ENCODE data around the gene TNRC18.
"Not testable (repeated sequence)": the region's sequence is repeated elsewhere in the genome, so short reads cannot be mapped to it uniquely, and the experiment has no call there.

Gene TNRC18

DNA sequence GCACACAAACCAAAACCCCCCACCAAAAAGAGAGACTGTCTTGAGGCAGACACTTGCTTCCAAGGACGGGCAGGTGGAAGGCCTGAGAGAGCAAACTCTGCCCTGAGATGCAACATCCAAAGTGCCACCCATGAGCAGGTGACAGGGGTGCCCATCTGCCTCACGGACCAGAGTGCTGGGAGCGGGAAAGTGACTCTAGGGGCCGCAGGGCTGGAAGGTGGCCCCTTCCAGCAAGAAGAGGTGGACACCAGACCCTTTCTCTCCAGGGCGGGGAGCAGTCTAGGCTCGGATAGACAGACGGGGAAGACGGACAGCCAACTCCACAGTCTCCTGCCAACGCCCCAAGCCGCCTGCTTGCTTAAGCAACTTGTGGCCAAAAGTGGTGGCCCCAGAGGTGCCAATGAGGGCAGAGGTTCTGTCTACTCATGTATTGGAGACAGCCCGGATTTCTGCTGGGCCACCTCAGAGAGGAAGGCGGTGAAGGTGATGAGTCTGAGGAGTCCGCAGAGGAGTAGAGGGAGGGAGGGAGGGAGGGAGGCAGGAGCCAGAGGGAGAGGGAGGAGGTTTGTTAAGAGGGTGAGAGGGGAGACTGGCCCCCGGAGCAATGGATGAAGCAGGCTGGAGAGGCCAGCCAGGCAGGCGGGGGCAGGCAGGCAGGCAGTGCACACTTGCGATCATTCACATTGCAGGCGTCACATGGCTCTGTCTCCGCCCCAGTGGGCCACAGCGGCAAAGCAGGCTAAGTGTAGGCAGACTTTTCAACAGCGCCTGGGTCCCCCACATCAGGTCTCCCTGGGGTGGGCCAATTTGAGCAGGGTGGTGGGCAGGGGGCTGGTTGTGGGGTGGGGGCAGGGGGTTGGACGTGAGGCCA is 75.3 kb downstream of the TNRC18 start:
- DNase-seq: no peak

DNA sequence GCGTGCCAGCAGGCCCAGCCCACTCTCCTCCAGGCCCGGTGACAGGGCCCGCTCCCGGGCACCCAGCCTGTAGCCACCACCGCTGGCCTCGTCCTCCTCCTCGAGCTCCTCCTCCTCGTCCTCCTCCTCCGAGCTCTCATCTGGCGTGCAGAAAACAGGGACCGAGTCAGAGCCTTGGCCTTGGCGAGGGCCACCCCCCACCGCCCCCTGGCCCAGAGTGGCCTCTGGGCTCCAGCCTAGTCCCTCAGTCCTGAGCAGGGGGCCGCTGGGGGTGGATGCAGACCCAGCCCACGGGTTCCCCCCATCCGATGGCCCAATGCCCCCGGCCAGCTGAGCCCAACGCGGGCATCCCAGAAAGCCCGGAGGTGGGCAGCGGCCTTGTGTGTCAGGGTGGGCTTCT is 78.0 kb downstream of the TNRC18 start:
- no peak for DNase-seq

DNA sequence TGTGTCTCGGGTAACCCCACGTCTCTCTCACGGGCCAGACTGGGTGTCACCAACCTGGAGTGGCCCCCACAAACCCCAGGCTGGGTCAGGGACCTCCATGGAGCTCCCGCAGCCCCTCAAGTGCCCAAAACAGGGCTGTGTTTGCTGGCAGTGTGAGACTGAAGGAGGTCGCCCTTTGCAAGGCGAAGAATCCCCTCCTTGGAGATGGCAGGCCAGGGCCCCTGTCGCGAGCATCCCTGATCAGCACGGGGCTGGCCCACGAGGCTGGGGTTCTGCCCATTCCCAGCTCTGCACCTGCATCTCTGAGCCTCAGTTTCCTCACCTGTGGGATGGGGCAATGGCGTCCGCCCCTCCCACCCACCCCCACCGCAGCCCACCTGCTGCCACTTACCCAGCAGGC is 78.5 kb downstream of the TNRC18 start:
- no peak for DNase-seq

DNA sequence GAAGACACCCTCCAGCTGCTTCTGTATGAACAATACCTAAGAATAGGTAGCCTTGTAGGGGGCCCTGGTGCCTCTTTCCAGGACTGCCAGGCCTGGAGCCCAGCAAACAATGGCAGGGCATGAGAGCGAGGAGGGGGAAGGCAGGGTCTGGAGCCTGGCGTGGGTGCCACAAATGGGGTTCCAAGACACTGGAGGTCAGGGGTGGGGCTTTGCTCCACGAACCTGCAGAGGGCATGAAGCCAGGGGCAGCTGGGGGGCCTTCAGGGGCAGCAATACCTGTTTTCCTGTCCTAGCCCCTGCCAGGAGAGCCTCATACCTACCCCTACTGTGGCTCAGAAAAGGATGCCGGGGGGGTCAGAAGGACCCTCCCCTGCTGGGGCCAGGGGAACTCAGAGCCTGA is 79.3 kb downstream of the TNRC18 start:
- DNase-seq: no peak

DNA sequence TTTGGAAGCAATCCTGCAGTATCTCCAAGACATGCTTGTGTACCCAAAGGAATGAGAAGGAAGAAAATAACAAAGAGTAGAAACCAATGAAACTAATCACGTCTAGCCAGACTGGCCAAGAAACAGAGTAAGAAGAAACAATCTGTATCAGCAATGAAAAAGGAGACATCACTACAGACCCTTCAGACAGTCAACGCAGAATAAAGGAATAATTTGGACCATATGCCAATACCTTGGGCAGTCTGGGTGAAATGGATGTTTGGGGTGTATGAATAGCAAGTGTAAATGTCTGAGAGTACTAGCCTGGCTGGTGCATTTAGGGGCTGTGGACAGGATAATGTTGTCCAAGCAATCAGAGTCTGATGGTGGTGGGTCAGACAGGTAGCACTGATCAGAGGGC is 79.8 kb downstream of the TNRC18 start:
- DNase-seq: no peak

DNA sequence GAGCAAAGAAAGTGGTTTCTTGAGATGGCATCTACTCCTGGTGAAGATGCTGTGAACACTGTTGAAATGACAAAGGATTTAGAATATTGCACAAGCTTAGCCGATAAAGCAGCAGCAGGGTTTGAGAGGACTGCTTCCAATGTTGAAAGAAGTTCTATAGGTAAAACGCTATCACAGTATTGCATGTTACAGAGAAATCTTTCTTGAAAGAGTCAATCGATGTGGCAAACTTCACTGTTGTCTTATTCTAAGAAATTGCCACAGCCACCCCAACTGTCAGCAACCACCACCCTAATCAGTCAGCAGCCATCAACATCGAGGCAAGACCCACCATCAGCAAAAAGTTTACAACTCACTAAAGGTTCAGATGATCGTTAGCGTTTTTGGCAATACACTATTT is 81.0 kb downstream of the TNRC18 start:
- no peak for DNase-seq

DNA sequence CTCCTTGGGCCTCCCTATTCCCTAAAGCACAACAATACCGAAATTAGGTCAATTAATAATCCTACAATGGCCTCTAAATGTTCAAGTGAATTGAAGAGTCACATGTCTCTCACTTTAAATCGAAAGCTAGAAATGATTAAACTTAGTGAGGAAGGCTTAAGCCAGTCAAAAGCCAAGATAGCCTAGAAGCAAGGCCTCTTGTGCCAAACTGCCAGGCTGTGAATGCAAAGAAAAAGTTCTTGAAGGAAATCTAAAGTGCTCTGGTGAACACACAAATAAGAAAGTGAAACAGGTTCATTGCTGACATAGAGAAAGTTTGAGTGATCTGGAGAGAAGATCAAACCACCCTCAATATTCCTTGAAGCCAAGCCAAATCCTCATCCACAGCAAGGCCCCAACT is 83.7 kb downstream of the TNRC18 start:
- no peak for DNase-seq

DNA sequence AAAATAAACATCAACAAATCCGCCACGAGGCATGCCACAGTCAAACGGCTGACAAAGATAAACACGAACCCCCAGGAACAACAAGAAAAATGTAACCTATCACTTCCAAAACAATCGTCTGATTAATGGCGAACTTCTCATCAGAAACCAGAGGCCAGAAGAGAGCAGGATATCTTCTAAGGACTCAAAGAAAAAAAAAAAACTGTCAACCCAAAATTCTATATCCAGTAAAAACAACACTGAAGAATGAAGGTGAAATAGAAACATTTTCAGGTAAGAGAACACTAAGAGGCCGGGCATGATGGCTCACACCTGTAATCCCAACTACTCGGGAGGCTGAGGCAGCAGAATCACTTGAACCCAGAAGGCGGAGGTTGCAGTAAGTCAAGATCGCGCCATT is 86.6 kb downstream of the TNRC18 start:
- DNase-seq: no peak

DNA sequence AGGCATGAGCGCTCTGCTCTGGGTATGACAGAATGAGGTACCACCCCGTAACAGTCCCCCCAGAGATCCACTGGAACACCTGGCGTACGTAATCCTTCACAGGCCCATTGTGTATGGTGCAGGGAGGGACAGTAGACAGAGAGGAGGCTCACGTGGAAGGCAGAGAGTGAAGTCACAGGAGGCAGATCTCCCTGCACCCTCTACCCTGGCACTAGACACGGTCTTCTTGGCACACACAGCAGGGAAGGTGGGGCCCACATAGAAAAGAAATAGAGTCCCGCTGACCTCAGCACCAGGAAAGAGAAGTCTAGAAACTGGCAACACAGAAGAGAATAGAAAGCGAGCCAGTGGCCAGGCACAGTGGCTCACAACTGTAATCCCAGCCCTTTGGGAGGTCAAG is 89.0 kb downstream of the TNRC18 start:
- no peak for DNase-seq

DNA sequence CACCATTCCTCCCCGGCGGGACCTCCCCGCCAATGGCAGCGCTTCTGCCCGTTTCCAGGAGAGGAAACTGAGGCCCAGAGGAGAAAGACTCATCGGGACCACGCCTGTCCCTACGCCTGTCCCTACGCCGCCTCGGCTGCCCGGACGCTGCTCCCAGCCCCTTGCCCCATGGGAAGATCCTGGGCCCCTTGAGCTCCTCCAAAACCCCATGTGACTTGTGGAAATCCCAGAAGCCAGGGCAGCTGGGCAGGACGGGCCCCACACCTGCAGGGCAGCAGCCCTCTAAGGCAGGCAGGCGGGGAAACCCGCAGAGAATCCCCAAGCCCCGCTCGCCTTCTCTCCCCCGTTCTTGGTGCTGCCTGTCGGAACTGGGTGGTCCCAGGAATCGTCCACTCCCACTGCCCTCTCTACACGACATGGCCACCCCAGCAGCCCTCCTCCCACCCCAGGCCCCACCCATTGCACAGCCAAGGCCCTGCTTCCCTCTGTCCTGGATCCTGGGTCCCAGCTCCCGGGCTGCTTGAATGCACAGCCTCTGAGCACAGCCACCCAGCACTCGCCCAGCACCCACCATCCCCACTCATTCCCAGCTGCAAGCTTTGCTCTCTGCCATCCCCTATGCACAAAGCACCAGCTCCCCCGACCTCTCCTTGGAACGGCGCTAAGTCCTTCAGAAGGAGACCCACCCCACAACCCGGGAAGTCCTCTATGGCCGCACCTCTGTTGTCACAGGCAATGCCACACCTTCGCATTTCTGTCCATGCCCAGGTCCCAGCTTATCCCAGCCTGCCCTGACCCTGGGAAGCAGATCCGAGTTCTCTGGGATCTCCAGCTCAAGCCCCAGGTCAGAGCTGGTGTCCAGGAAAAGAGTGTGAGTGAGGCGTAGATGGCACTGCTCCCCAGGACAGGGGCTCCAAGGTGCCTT is 90.3 kb downstream of the TNRC18 start:
- DNase-seq: no peak

DNA sequence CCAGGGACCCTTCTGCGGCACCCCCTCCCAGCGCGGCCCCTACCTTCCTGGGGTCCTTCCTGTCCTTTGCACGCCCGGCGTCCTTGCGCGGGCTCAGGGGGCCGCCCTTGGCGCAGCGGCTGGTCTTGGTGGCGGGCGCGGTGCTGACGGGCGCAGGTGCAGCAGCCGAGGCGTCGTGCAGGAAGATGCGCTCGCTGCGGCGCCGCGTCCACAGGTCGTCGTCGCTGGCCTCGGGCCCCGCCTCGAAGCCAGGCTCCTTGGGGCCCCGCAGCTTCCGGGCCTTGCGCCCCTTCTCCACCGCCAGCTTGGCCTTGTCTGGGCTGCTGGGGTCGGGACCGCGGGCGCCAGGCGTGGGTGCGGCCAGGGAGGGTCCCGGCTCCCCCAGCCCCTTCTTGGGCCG is 91.1 kb downstream of the TNRC18 start:
- no peak for DNase-seq

DNA sequence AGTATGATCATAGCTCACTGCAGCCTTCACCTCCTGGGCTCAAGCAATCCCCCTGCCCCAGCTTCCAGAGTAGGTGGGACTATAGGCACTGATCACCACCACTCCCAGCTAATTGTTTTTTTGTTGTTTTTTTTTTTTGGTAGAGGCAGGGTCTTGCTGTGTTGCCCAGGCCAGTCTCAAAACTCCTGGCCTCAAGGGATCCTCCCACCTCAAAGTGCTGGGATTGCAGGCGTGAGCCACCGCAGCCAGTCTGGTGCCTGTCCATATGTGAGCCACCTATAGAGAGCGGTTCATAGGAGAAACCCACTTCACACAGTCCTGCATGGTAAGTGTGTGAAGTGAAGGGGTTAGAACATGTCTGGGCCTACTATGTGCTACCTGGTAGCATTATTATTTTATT is 93.3 kb downstream of the TNRC18 start:
- no peak for DNase-seq

DNA sequence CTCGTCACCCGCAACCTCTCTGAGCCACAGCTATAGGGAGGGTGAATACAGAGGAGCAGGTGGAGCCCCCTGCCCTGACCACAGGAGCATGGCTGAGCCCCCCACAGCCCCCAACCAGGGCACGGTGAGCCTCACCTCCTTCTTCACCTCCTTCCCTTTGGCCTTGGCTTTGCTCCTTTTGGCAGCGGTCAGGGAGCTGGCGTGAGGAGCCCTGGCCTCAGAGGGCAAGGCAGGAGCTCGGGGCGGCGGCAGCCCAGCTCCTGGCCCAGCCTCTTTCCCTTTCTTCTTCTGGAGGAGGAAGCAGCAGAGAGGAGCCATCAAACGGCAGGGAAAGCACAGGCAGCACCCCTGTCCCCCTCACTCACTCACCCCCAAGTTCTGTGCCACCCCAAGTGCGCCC is 98.7 kb downstream of the TNRC18 start:
- no peak for DNase-seq

DNA sequence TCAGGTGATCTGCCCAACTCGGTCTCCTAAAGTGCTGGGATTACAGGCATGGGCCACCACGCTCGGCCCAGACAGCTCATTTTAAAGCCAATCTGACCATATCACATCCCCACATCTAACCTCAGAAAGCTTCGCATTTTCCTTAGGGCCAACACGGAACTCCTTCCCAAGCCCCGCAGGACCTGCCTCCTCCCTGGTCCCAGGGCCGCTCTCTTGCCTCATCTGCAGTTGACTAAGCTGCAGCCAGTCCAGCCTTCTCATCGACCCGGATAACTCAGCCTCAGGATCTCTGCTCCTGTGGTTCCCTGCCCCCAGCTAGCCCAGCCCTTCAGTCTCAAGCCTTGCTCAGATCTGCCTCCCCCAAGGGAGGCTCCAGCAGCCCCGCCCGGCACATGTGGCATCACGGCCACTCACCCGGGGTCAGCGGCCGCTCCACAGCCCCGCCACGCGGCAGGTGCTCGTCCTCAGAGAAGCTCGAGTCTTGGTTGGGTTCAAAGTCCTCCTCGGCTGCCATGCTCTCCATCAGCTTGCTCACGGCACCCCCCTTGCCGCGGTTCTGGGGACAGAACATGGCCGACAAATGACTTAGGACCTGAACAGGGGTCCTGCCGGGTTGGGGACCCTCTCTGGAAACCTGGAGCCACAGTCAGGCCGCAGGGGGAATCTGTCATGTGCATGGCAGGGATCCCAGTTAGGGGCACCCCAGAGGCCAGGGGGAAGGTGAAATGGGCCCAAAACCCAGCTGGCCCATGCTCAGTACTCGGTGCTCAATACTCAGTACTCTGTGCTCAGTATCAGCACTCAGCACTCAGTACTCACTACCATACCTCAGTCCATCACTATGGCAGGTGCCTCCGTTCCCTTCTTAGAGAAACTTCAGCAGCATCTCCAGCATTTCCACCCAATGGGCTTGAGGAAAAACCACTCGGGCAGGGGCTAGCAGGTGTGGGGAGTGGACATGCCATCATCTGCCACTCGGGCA is 99.5 kb downstream of the TNRC18 start:
- DNase-seq: not testable (repeated sequence)

DNA sequence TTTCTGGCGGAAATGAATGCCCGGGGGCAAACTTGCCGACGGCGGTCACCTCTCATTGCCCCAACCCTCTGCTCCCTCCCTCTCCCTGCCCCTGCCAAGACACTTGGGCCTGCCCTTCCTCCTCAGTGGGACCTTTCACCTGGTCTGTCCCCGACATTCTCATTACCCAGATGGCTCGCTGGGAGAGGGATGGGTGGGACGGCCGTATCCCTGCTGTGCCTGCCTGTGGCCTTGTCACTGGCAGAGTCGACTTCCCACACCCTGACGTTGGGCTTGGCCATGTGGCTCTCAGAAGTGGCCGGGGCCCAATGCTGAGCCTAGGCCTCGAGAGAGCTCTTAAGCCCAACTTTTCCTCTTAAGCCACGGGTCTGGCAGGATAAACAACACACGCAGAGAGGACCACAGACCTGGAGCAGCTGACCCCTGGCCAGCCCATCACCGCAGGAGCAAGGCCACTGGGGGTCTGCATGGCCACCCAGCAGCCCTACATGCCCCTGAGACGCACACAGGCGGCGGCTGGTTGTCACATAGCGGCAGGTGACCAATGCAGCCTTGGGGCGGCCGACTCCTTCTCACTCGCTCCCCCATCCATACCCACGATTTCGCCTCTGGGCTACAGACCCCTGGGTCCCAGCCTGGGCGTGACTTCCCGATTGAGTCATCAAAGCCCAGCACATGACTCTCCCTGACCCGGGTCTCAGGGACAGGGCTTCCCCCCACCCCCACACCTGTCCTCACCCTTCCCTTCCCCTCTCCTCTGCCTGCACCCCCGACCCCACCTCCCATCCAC is 100.8 kb downstream of the TNRC18 start:
- no peak for DNase-seq

DNA sequence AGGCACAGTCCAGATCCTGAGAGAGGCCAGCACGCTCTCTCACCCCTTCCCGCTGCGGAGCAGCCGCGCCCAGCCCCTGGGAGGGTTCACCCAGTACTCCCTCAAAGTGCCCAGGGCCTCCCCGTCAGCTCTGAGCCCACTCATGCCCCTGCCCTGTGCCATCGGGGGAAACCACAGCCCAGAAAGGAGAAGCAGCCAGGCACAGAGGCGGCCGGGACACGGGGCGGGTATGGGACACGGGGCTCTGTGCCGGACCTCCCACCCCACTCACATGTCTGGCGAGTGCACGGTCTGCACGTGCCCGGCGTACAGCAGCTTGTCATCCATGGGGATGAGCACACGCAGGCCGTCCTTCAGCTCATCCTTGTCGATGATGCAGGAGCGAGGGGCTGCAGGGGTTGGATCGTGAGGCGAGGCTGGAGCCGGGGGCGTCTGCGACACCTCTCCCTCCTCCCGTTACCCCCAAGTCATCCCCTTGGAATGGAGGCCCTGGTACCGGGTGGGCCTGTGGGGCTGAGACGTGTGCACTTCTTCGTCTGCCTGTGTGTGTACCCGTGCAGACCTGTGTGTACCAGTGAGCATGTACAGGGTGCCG is 102.7 kb downstream of the TNRC18 start:
- no peak for DNase-seq

DNA sequence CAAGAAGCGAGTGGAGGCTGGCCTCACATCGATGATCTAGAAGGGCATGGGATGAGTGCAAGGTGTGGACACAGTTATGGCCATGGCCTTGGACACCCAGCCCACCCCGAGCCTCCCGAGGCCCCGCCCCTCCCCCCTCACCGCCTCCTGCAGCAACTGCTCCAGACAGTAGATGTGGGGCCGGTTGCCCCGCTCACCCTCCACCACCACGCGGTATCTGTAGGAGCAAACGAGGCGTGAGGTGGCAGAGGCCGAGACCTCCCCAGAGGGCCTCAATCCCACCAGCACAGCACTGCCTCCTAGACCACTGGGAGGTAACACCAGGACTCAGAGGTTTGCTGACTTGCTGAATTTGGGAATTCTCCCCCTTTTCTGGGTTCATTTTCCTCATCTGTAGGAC is 103.2 kb downstream of the TNRC18 start:
- DNase-seq: no peak

DNA sequence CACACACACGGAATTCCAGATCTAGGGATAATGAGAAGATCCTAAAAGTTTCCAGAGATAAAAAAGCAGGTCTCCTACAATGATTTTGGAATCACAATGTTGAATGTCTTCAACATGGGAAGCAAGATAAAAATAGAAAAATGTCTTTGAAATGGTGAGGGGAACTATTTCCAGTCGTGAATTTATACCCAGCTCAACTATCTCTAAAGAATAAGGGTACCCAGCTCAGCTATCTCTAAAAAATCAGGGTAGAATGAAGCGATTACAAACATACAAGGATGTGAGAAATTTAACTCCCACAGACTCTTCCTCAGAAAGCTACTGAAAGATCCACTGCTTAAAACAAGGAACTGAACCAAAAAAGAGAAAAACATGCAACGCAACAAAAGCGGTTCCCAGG is 105.0 kb downstream of the TNRC18 start:
- DNase-seq: not testable (repeated sequence)

DNA sequence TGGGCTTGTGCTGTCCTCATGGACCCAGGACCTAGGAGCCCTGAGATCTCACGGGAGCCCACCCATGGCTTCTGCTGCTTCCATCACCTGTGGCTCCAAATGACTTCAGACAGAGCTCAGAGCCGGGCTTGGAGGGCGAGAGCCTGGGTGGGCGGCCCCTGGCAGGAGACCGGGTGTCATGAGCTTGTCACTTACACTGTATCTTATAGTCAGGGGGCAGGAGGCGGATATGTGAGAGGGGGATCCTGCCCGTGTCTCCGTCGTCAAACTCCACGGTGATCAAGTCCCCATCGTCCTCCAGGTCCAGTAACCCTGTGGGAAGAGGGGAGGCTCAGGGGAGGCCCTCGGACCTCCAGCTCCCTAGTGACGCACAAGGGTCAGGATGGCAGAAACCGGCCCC is 107.9 kb downstream of the TNRC18 start:
- no peak for DNase-seq

DNA sequence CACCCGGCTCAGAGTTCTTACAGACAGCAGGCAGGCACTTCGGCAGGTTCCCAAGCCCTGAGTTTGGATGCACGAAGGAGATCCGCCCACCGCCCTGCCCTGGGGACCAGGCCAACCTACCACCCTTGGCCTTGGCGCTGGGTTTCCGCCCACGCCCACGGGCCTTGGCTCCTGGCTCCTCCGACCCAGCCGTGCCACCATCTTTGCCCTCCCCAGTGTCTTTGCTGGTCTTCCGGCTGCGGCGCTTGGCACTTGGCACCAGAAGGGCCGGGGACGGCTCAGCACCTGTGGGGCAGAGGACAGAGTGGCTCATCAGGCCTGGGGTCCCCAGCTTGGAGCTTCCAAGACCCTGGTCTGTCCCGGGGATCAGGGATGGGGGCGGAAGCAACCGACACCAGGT is 108.8 kb downstream of the TNRC18 start:
- no peak for DNase-seq

Data from effector CD4-positive, alpha-beta T cell (primary cell).